ENCODE measurements around the gene LINC00237.

Gene LINC00237

DNA sequence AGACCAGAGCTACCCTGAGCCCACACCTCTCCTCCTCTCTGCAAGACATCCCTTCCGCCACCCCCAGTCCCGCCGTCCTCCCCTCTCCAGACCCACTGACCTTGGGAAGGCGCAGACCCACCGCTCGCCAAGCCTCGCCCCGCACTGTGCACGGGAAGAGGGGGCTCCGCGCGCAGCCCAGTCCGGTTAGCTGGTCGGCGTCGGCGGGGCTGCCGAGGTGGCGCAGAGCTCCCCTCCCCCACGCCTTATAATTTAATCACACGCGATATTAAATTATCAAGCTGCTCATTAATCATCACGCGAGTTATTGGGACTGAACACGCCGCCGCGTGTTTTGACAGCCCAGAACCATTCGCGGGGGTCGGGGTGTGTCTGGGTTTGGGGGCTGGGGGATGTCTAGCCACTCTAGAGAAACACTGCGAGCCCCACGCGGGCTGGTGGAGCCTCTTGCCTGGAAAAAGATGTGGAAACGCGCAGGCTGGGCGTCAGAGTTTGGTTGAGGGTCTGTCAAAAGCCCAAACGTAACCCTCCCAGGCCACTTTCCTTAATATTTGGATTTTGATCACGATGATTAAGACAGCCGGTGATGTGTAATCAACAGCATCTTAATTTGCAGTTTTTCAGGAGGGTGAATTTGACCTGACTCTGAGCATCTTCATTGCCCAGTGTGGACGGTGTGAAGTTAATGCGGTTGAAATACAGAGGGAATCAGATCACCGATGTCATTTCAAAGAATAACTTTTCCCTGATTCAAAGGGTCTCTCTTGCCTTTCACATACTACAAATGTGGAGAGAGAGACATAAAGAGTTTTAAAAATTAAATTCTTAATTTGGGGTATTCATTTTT is at the start of gene LINC00237:
Gene LINC00237 (minus strand): TSS at position 188 of the 847 bp plus-strand sequence.
- no peak for DNase-seq (ENCODE audit: low read depth in 1 of 2, low spot score in 1 of 2)

DNA sequence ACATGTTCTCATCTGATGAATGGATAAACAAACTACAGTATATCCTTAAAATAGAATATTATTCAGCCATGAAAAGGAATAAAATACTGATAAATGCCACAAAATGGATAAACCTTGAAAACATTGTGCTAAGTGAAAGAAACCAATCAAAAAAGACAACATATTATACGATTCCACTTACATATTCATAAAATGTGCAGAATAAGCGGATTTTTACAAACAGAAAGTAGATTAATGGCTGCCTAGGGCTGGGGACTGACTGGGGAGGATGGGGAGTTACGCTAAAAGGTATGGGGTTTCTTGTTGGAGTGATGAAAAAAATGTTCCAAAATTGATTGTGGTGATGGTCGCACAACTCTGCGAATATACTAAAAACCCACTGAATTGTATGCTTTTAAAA is 49.1 kb upstream of the LINC00237 start:
- DNase-seq (ENCODE audit: low read depth in 1 of 2, low spot score in 1 of 2): no peak

DNA sequence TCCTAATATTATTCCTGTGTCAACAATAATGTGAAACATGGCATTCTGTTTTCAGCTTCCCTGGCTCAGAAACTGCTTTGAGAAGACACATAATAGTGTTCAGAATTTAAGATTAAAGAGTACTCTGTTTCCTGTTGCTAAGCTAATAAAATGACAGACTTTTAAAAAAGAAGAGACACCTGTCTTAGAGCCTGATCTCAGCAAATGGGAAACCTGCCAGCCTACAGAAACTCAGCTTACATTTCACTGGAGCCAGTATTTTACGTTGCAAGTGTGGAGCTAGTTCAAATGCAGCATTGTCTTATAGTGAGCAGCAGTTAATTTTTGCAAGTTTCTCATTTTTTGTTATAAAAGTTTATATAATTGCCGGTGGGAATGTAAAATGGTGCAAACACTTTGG is 48.5 kb upstream of the LINC00237 start:
- DNase-seq (ENCODE audit: low read depth in 1 of 2, low spot score in 1 of 2): no peak

DNA sequence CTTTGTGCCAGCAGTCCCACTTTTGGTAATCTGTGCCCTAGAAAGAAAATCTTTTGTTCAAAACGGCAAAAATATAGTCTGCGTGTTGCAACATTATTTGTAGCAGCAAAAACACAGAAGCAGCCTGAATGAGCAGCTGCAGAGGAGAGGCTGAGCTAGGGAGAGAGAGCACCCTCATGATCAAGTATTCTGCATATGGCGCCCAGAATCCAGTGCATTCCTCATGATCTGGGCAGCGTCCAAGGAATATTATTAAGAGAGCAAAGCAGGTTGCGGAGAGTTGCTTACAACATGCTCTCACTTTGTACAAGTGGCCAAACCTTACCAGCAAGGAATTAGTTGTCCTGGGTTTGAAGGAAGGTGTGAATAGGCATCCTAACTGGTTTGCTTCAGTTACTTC is 45.6 kb upstream of the LINC00237 start:
- DNase-seq (ENCODE audit: low read depth in 1 of 2, low spot score in 1 of 2): no peak

DNA sequence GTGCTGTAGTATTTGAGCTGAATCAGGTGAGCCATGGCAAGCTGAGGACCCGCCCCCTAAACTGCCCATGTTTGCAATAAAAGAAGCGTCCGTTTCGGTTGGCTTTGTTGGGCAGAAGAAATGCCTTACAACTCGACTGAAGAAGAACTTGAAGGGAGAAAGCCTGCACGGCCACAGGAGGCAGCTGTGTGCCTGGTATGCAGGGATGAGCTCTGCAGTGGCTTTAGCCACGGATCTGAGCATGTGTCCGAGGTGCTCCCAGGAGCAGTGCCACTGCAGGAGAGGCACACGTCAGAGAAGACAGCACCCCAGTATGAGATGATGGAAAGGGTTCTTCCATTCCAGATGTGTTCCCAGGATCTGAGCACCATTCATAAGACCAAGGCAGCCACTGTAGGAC is 43.2 kb upstream of the LINC00237 start:
- DNase-seq (ENCODE audit: low read depth in 1 of 2, low spot score in 1 of 2): no peak

DNA sequence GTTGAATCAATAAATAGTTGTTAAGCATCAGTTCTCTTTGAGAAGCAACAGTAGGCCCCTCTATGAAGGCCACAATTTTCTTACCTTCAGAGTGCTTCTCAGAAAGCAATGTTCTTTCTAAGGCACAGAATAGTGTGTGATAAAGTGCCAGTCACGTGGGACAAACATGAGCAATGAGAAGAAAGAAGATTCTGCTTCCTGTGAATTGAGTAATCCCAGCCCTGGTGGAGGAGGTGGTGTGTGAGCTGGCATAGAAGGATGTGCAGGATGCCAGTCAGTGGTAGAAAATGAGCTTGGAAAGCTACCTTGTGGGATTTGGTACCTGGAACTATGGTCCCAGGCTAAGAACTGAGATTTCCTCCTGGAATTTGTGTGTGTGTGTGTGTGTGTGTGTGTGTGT is 41.4 kb upstream of the LINC00237 start:
- DNase-seq (ENCODE audit: low read depth in 1 of 2, low spot score in 1 of 2): no peak

DNA sequence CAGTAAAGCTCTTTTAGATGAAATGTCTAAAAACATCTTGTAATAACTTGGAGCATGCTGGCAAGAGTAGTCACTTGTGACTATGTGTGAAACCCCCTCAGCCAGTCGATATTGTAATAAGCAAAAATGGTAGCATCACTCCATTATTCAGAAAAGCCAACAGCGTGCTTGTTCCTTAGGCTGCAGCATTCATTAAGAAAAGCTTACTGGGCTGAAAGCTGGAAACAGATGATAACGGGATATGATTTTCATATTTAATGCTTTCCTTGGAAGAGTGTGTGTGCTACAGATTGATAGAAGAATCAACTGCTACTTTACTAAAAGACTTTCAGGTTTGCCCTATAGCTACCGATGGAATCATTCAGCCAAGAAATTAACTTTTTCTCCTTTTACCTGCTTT is 40.1 kb upstream of the LINC00237 start:
- no peak for DNase-seq (ENCODE audit: low read depth in 1 of 2, low spot score in 1 of 2)

DNA sequence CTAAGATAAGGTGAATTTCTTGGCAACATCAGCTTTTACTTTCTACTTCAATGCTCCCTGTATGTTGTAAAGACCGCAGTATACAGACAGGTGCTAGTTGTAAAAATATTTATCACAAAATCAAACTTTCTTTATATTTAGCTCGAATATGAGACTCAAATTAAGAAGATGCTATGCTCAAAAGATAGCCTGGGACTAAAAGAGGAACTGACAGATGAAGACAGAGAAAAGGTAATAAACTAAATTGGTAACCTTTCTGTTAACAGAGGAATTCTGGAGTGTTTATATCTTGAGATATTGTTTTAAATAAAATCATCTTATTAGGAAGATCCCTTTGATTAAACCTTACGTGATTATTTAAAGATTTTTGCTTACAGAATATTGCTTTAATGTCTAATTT is 39.3 kb upstream of the LINC00237 start:
- no peak for DNase-seq (ENCODE audit: low read depth in 1 of 2, low spot score in 1 of 2)

DNA sequence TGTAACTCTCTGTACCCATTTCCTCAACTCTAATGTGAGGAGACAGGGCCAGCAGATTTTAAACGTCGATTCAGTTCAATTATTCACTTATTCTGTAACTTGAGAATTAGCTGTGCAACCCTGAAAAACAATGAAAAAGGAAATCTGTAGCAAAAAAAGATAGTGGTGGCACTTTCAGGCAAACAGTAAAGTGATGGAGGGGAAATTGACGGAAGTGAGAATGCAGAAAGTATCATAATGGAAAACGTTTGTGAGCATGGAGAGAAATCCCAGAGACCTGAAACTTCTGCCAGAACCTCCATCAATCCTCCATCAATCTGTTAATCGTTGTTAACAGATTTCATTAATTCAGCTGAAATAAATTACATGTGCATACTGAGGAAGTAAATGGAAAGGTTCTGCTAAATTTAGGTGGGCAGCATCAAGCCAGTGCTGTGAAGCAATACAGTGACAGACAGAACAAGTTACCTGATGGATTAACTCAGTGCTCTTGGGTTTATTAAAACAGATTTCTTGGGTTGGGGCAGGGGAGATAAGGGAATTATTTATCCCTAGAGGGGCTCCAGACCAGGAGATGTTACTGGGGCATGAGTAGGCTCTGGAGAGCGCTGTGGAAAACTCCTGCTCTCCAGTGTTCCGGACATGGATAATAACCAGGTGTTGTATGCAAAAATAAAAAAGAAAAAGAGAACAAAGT is 37.2 kb upstream of the LINC00237 start:
- DNase-seq (ENCODE audit: low read depth in 1 of 2, low spot score in 1 of 2): no peak

DNA sequence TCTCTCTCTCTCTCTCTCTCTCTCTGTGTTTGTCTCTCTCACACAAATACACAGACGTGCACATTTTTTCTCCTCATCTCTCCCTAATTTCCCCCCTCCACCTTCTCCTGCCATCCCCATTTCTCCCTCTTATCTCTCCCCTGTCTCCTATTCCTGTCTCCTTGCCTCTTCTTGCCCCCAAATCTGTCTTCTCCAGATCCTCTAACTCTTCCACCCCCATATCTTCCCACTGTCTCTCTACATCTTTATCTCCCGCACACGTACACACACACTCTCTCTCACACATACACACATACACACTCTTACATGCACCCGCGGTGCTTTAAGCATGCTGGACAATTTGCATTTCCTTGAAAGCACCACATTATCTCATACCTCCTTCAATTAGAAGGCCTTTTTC is 35.7 kb upstream of the LINC00237 start:
- no peak for DNase-seq (ENCODE audit: low read depth in 1 of 2, low spot score in 1 of 2)

DNA sequence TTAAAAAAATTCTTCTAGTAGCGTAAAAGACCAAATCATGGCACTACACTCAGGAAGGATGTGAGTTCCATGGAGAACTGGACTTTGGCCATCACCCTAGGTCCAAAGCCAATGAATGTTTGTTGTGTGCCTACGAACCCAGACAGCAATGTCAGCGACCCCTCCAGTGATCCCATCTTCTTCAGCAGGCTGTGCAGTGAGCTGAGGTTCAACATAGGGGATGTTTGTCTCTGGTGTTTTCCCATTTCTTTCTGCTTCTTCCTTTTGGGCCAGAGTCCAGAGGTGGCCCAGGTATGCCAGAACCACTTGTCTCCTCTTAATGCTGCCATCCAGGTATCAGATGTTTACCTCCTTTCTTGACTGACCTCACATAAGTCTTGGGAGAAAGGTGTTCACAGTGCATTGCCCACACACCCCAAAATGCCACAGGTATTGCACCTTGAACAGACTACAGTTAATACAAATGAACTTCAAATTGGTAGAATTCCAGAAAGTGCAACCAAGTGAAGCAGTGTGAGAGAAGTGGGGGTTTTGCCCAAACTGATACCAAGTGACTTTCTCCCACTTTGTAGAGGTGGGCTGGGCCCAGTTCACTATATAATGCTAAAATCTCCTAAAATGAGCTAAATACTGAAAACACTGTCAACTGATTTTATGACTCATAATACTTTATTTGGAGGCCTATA is 33.9 kb upstream of the LINC00237 start:
- no peak for DNase-seq (ENCODE audit: low read depth in 1 of 2, low spot score in 1 of 2)

DNA sequence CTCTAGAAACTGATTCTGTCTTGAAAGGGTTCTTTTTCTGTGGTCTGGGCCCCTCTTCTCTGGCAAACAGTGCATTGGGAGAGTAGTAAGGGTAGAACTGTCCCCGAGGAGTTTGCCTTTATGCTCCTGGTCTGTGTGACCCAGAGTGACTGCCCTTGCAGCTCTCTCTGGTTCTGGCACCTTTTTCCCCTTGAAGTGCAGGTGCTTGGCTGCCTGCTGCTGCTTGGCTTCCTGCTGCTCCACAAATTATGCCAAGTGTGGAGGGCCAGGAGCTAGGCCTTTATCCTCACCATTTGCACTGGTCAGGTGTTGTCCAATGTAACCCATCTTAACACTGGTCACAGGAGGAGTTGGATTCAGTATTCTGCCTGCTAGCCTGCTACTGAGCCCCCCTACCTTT is 30.9 kb upstream of the LINC00237 start:
- DNase-seq (ENCODE audit: low read depth in 1 of 2, low spot score in 1 of 2): no peak

DNA sequence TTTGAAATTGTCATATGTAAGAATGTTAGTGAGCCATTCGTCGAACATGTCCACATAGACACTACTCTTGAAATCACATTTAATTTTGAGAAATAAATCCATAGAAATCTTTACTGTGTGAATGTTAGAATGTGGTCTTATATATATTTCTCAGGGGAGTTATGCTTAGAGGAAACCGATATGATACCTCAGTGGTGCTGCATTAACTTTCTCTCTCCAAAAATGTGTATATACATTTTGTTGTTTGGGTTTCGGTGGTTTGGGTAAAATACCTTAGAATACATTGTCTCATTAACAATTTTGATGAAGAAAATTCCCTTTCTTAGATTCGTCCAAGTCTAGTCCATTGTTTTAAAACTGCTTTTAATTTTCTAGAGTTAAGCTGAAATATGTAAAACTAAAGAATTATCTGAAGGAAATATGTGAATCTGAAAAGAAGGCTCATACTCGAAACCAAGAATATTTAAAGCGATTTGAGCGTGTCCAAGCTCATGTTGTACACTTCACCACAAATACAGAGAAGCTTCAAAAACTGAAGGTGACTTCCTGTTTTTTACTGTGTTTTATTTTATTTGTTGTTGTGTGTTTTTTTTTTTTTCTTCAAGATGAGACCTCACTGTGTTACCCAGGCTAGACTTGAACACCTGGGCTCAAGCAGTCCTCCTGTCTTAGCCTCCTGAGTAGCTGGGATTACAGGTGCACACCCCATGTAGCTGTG is 30.0 kb upstream of the LINC00237 start:
- no peak for DNase-seq (ENCODE audit: low read depth in 1 of 2, low spot score in 1 of 2)

DNA sequence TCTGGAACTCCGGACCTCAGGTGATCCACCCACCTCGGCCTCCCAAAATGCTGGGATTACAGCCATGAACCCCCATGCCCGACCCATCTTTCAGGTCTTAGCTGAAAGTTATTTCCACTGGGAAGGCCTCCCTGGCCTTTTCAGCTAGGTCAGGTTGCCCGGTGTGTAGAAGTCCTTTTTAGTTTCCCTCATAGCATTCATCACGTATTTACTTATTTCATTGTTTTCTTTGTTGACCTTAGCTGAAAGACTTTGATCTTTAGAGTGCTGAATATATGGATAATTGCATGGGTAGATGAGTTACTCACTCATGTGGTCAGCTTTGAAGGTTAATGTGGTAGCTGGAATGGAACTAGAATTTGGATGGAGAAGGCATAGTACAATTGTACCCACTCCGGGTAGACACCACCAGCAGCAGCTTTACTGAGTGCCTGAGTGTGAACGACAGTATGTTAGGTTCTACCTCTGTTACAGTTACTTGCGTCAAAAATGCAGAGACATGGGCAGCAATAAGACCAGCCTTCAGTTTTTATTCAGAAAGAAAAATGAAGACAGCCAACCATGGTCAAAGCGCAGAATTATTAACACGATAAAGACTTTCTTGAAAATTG is 28.8 kb upstream of the LINC00237 start:
- DNase-seq (ENCODE audit: low read depth in 1 of 2, low spot score in 1 of 2): no peak

DNA sequence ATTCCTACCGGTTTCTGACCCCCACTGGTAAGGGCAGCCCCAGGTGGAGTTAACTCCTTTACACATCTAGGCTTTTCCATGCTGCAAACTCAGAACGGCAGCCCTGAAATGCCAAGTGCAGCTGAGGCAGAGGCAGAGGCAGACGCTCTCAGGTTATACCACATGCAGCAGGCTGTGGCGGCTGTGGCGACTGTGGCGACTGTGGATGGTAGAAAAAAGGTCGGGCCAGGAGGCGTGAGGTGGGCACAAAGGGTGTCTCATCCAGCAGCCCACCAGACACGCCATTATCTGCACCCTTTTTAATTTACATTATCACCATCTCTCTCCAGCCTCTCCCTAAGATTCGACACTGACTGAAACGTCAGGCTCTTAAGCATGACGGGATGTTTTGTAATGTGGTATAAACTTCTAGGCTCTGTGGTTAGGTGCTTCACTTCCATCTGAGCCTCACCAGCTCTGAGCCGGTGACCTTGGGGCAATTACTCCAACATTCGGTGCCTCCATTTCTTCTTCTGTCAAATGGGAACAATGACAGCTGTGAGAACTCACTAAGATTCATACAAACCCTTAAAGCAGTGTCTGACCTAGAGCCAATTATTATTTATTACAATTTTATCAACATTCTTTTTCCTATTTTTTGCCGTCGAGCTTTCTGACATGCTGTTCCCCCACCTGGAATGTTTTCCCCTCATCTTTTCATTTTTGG is 27.9 kb upstream of the LINC00237 start:
- DNase-seq (ENCODE audit: low read depth in 1 of 2, low spot score in 1 of 2): no peak

DNA sequence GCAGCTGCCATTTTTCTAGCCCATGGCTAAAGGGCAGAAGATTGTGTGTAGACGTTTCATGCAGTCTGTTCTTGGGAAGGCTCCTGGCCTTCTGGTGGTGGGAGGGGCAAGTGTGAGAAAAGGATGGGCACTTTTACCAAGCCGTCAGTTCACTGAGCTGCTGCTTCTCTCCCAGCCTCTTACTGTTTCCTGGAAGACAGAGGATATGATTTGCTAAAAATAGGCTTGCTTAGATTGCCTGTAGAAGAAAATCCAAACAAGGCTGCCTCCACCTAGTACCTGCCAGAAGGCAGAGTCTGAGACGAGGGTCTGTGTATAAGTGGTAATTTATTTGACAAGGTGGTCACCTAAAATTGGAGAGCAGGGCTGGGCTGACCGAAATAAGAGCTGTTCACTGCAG is 27.2 kb upstream of the LINC00237 start:
- no peak for DNase-seq (ENCODE audit: low read depth in 1 of 2, low spot score in 1 of 2)

DNA sequence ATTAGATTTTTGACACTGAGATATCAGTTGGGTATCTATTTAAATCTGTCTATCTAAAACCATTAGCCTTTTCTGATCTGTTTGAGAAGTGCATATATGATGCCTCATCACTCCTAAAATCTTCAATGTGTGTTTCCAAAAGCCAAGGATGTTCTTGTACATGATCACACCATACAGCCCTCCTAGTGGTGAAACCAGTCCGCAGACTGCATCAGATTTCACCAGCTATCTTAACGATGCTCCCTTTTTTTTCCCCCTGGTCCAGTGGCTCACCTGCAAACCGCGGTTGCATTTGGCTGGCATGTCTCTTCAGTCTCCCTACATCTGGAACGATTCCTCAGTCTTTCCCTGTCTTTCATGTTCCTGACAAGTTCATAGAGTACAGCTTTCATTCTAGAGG is 23.7 kb upstream of the LINC00237 start:
- no peak for DNase-seq (ENCODE audit: low read depth in 1 of 2, low spot score in 1 of 2)

DNA sequence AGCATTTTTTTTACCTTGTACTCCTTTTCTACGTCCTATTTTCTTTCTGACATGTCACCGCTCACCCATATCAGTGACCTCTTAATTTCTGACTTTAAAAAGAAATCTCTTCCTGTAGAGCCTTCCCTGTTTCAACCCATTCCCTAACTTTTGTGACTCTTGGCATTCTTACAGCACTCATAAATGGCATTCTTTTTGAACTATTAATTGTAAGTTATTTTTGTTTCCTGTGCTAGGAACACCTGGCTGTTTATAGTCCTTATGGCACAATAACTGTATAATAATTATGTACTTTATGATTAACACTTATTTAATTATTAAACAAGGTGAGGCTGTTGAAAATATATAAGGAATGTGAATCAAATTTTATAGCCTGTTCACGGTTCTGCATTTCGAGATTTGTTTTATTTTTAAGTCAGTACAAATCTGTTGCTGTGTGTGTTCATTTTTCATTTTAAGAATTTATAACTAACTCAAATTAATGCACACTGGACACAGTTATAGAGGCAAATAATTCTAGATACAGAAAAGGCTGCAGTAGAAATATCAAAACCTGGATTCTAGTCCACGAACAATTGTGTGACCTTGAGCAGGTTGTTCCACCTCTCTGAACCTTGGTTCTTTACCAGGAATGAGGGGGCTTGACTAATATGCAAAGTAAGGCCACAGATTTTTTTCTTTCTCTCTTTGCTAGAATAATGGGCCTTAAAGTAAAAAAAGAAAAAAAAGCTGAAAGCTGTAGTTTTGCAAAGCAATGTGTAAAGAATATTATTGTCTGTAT is 21.2 kb upstream of the LINC00237 start:
- DNase-seq (ENCODE audit: low read depth in 1 of 2, low spot score in 1 of 2): no peak

DNA sequence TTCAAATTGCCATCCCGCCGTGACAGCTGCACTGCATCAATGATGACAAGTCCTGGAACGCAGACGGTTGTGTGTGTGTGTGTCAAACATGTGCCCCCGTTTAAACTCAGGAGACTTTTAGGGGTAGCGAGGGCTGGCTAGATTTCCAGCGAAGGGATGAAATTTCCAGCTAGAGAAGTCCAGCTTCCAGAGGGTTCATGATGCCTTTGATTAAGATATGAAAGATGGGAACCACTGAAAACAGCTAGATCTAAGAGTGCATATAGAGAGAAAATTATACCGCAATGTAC is 20.4 kb upstream of the LINC00237 start:
- no peak for DNase-seq (ENCODE audit: low read depth in 1 of 2, low spot score in 1 of 2)
